Uterus (tissue), 4 donors: ENCODE results near the gene WAC. TPM values are rescaled to one million over a fixed set of nuclear protein-coding genes. Genes with fewer than 3 reads are reported as not detected.
"Not testable (repeated sequence)": the region's sequence is repeated elsewhere in the genome, so short reads cannot be mapped to it uniquely, and the experiment has no call there.

ENCODE experiments used
- DNase-seq, 2 donors: peaks; one replicate each; pipeline ENCODE4 v3.0.0-alpha.2; 2019 to 2020
- H3K27ac ChIP-seq, 2 donors: fragments of 200-600 bp; sonication (generic); 1 replicate in 1 of 2; 2 replicates in 1 of 2; pipeline ENCODE4 v1.5.1; 2016 to 2018
- H3K27me3 ChIP-seq, 2 donors: fragments of 200-600 bp; sonication (generic); one replicate each; pipeline ENCODE4 v1.5.1; 2018 to 2019; ENCODE audit warnings: control low read depth in 1 of 2
- H3K36me3 ChIP-seq, 2 donors: fragments of 200-600 bp; sonication (generic); one replicate each; pipeline ENCODE4 v1.5.1; 2019; ENCODE audit warnings: control low read depth in 1 of 2
- H3K4me1 ChIP-seq, 2 donors: fragments of 200-600 bp; sonication (generic); one replicate each; pipeline ENCODE4 v1.5.1; 2018 to 2019; ENCODE audit warnings: control low read depth in 1 of 2
- H3K4me3 ChIP-seq, 2 donors: fragments of 200-600 bp; sonication (generic); 1 replicate in 1 of 2; 2 replicates in 1 of 2; pipeline ENCODE4 v1.5.1; 2018 to 2019; ENCODE audit warnings: mild to moderate bottlenecking in 1 of 2
- H3K9me3 ChIP-seq, 2 donors: fragments of 200-600 bp; sonication (generic); one replicate each; pipeline ENCODE4 v1.5.1; 2019; ENCODE audit warnings: control low read depth in 1 of 2
- CTCF ChIP-seq, 4 experiments: fragments of 200-600 bp in 2 of 4; fragments of 450-650 bp in 2 of 4; sonication (generic) in 2 of 4; IDR thresholded peaks; one replicate each; pipeline ENCODE4 v1.5.1; 2016 to 2019; ENCODE audit warnings: antibody characterized with exemption in 4 of 4, mild to moderate bottlenecking in 2 of 4, moderate library complexity in 1 of 4
- POLR2A ChIP-seq, 2 donors: fragments of 450-650 bp; IDR thresholded peaks; one replicate each; pipeline ENCODE4 v1.6.1; 2016; ENCODE audit warnings: antibody characterized with exemption in 2 of 2, mild to moderate bottlenecking in 1 of 2, moderate library complexity in 1 of 2
- intact Hi-C: fragments of 100-400 bp; cut with DNase I; formaldehyde crosslinking; loops from one replicate; pipeline ENCODE4 v1.15.1; 2023; ENCODE audit warnings: low total_unique reads
- total RNA-seq, 4 donors: library from RNA; depleted of rRNA in 3 of 4; stranded (reverse); fragments of >200 nt in 3 of 4; gene quantifications; one replicate each; pipeline versions ENCODE4 v1.1.0 to v1.2.4, GENCODE V29; 2014 to 2023
- donor health status: DM: yes; HTN: yes; CAD: no.

WAC gene
- total RNA-seq, 4 donors from 2014 or later = 54.4 to 175 (median 90.4) TPM

- no peaks in the 10 kb centered on the region for H3K4me1 ChIP-seq
These were observed 71.9 kb downstream of the WAC start for GRCh38 chr10:28604567-28605536.

GRCh38 chr10:28606568-28606967, 73.7 kb downstream of the WAC start:
- no peaks in the 10 kb centered on the region for H3K4me1 ChIP-seq
- no peaks in the 10 kb centered on the region for H3K9me3 ChIP-seq
- DNase-seq = no peak
- intact Hi-C loops = no loop called here
- no peaks in the 10 kb centered on the region for H3K27me3 ChIP-seq
- no peak overlapping the region for H3K27ac ChIP-seq
- no peak for TF ChIP-seq POLR2A (IDR thresholded peaks at IDR 0.05)
- no peak for TF ChIP-seq CTCF (IDR thresholded peaks at IDR 0.05)
- no peaks in the 10 kb centered on the region for H3K36me3 ChIP-seq
- no peak overlapping the region for H3K4me3 ChIP-seq

More at GRCh38 chr10:28604567-28605536, 71.9 kb downstream of the WAC start:
- Histone ChIP-seq H3K9me3 (no peaks in the 10 kb centered on the region), H3K4me3 (no peak overlapping the region), H3K36me3 (no peaks in the 10 kb centered on the region), H3K27ac (no peak overlapping the region), H3K27me3 (no peaks in the 10 kb centered on the region)
- no peak for TF ChIP-seq POLR2A (IDR thresholded peaks at IDR 0.05)
- TF ChIP-seq CTCF (IDR thresholded peaks at IDR 0.05) = no peak
- DNase-seq = no peak
- intact Hi-C loops = no loop called here

GRCh38 chr10:28609636-28610035, 76.7 kb downstream of the WAC start:
- H3K27ac ChIP-seq, H3K4me3 ChIP-seq, H3K4me1 ChIP-seq, intact Hi-C loops, H3K36me3 ChIP-seq, H3K9me3 ChIP-seq, DNase-seq, H3K27me3 ChIP-seq: not testable (repeated sequence)

DNA sequence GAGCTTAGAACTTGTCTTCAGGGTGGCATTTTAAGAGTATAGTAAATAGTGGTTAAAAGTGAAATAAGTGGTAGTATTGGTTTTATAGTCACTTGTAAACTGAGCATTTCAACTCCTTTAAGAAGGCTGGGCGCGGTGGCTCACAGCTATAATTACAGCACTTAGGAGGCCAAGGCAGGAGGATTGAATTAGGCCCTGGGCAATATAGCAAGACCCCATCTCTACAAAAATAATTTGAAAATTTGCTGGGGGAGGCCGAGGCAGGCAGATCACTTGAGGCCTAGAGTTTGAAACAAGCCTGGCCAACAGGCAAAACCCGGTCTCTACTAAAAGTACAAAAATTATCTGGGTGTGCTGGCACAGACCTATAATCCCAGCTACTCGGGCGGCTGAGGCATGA, 80.0 kb downstream of the WAC start:
- H3K27ac ChIP-seq = no peak overlapping the region
- H3K9me3 ChIP-seq = no peaks in the 10 kb centered on the region
- H3K4me3 ChIP-seq = no peak overlapping the region
- TF ChIP-seq POLR2A (IDR thresholded peaks at IDR 0.05) = no peak
- no peak for TF ChIP-seq CTCF (IDR thresholded peaks at IDR 0.05)
- intact Hi-C loops = no loop called here
- no peaks in the 10 kb centered on the region for H3K27me3 ChIP-seq
- DNase-seq = no peak
- H3K36me3 ChIP-seq = no peaks in the 10 kb centered on the region
- H3K4me1 ChIP-seq = no peaks in the 10 kb centered on the region

GRCh38 chr10:28616514-28616913, 83.6 kb downstream of the WAC start:
- H3K9me3 ChIP-seq = no peaks in the 10 kb centered on the region
- DNase-seq = no peak
- no peaks in the 10 kb centered on the region for H3K27me3 ChIP-seq
- H3K36me3 ChIP-seq = no peaks in the 10 kb centered on the region
- H3K4me1 ChIP-seq = no peaks in the 10 kb centered on the region
- no peak overlapping the region for H3K27ac ChIP-seq
- H3K4me3 ChIP-seq = no peak overlapping the region
- intact Hi-C loops = no loop called here
- TF ChIP-seq POLR2A (IDR thresholded peaks at IDR 0.05) (no peak), CTCF (IDR thresholded peaks at IDR 0.05) (no peak)
